Upper lobe of left lung (tissue), 4 donors: ENCODE data around the gene C1orf226.

ENCODE experiments used
- POLR2A ChIP-seq, 4 donors: fragments of 450-650 bp; IDR thresholded peaks; one replicate each; pipeline ENCODE4 v1.5.1; 2016 to 2017; ENCODE audit warnings: antibody characterized with exemption in 4 of 4, mild to moderate bottlenecking in 2 of 4
- POLR2AphosphoS5 ChIP-seq, 2 donors: sonication (generic); formaldehyde crosslinking; IDR thresholded peaks; one replicate each; pipeline ENCODE4 v1.5.1; 2017; ENCODE audit warnings: antibody characterized with exemption in 2 of 2
- TF ChIP-seq, protein P1 (sequence below), 6 experiments: fragments of 450-650 bp in 4 of 6; fragments of 200-600 bp in 2 of 6; sonication (generic) in 2 of 6; IDR thresholded peaks; one replicate each; pipeline ENCODE4 v1.5.1; 2016 to 2019; ENCODE audit warnings: antibody characterized with exemption in 6 of 6

DNA sequence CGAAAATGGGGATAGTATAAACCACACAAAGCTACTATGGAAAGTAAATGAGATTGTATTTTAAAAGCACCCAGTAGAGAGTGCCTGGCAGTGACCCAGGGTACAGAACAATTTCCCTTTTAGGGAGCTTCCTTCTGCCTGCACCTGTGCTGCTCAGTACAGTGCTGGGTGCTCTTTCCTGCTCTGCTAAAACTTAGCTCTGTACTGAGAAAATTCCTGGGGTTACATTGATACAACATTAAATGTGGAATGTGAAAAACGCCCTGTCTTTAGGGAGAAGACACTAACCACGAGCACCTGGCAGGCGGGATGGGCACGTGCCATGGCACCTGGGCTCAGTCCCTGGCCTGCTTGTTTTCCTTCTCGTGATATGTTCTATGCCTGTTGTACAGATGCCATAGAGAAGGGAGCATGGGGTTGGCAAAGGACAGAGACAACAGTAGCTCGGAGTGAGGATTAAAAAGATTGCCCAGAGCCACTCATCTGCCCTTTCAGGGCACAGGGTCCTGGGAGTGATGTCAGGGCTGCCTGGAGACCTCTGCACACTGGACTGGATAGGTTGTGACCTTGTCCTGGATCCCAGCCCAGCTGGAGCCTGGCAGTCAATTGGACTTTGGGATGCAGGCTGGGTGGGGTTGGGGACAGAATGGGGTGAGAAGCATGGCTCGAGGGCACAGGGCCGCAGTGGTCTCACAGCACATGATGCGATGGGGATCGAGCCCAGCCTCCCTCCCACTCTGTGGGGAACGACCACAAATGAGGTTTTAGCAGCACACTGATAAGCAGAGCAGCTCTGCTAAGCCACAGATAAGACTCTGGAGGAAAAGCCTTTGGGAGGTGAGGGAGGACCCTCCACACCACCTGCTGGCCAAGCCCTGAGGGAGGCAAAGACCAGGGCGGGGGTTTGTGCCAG is 9.1 kb upstream of the C1orf226 start:
- TF ChIP-seq POLR2AphosphoS5 (IDR thresholded peaks at IDR 0.05) (no peak), POLR2A (IDR thresholded peaks at IDR 0.05) (no peak)
- TF ChIP-seq, protein P1, sequence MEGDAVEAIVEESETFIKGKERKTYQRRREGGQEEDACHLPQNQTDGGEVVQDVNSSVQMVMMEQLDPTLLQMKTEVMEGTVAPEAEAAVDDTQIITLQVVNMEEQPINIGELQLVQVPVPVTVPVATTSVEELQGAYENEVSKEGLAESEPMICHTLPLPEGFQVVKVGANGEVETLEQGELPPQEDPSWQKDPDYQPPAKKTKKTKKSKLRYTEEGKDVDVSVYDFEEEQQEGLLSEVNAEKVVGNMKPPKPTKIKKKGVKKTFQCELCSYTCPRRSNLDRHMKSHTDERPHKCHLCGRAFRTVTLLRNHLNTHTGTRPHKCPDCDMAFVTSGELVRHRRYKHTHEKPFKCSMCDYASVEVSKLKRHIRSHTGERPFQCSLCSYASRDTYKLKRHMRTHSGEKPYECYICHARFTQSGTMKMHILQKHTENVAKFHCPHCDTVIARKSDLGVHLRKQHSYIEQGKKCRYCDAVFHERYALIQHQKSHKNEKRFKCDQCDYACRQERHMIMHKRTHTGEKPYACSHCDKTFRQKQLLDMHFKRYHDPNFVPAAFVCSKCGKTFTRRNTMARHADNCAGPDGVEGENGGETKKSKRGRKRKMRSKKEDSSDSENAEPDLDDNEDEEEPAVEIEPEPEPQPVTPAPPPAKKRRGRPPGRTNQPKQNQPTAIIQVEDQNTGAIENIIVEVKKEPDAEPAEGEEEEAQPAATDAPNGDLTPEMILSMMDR (IDR thresholded peaks at IDR 0.05): no peak
